Measurements from ENCODE around the gene LDAF1. TPM values are rescaled to one million over a fixed set of nuclear protein-coding genes. Genes with fewer than 3 reads are reported as not detected.
"Not testable (repeated sequence)": the region's sequence is repeated elsewhere in the genome, so short reads cannot be mapped to it uniquely, and the experiment has no call there.

LDAF1 gene
- total RNA-seq, 2 donors from 2014 or later = 4.9 to 32.4 TPM

DNA sequence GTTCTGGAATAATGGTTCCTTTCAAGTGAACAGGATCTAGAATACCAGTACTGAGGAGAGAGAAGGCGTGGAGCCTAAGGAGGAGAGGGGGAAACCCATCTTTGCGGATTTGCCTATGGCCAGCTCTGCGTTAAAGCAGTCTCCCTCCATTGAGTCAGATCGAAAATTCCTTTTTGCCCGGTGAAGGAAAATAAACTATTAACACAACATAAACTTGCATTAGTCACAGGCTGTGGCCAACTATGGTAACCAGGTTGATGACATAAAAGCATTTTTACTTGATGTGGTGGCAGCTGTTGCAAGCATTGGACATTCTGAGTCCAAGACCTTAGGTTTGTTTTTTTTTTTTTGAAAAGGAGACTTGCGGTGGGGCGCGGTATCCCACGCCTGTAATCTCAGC, 8.9 kb downstream of the LDAF1 start:
- Histone ChIP-seq H3K9me3 (no peaks in the 10 kb centered on the region), H3K4me3 (no peak overlapping the region), H3K27ac (no peak overlapping the region), H3K4me1 (peaks cover 16% of the 10 kb centered on the region), H3K36me3 (replicated peaks in 1 of 2; ENCODE audit: insufficient read depth in 1 of 2, low read depth in 2 of 2) (peaks cover 0 to 8% of the 10 kb centered on the region in 2 donors), H3K27me3 (no peaks in the 10 kb centered on the region)
- DNase-seq (no peak), ATAC-seq (no peak)
- WGBS, 2 donors = 92 to 94% methylated on average over 9 of the region's 9 CpGs
- intact Hi-C loops (cut with DNase I) = no loop called here
- TF ChIP-seq CTCF (IDR thresholded peaks at IDR 0.05) (no peak), POLR2A (IDR thresholded peaks at IDR 0.05) (no peak)

DNA sequence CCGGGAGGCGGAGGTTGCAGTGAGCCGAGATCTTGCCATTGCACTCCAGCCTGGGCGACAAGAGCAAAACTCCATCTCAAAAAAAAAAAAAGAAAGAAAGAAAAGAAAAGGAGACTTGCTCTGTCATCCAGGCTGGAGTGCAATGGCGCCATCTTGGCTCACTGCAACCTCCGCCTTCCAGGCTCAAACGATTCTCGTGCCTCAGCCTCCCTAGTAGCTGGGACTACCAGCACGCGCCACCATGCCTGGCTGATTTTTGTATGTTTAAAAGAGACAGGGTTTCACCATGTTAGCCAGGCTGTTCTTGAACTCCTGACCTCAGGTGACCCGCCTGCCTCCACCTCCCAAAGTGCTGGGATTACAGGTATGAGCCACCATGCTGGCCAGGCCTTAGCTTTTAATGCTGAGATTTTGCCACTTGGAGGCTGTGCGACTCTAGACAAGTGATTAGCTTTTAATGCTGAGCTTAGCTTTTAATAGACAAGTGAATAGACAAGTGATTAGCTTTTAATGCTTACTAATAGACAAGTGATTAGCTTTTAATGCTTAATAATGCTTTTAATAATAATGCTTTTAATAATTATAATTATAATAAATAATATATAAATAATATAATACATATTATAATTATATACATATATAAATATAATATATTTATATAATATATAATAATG, 9.6 kb downstream of the LDAF1 start:
- intact Hi-C loops (cut with DNase I) = no loop called here
- H3K36me3 ChIP-seq (replicated peaks in 1 of 2; ENCODE audit: insufficient read depth in 1 of 2, low read depth in 2 of 2) = peaks cover 0 to 8% of the 10 kb centered on the region in 2 donors
- H3K9me3 ChIP-seq = no peaks in the 10 kb centered on the region
- DNase-seq (no peak), ATAC-seq (no peak)
- peaks cover 9% of the 10 kb centered on the region for H3K4me1 ChIP-seq
- H3K27ac ChIP-seq = no peak overlapping the region
- H3K4me3 ChIP-seq = no peak overlapping the region
- WGBS, 2 donors = 95 to 97% methylated on average over 12 of the region's 12 CpGs
- TF ChIP-seq POLR2A (IDR thresholded peaks at IDR 0.05) = no peak
- TF ChIP-seq CTCF (IDR thresholded peaks at IDR 0.05) = no peak
- no peaks in the 10 kb centered on the region for H3K27me3 ChIP-seq

DNA sequence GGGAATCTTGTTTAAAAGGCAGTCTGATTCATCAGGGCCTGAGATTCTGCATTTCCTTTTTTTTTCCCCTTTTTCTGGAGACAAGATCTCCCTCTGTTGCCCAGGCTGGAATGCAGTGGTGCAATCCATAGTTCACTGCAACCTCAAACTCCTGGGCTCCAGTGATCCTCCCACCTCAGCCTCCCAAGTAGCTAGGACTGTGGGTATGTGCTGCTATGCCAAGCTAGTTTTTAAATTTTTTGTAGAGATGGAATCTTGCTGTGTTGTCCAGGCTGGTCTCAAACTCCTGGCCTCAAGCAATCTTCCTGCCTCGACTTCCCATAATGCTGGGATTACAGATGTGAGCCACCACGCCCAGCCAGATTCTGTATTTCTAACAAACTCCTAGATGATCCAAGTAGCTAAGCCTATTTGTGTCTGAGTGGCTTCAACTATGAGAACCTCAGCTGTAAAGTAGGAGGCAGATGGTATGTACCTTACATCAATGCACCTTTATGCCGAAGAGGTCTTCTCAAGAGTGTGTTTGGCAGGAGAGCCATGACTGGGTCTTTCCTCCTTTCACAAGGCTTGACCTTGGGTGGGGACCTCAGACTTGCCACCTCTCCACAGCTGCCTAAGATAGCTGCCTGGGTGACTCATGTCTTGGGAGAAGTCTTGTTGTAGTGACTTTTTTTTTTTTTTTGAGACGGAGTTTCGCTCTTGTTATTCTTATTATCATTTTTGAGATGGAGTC, 10.9 kb downstream of the LDAF1 start:
- WGBS, 2 donors = 92 to 94% methylated on average over 5 of the region's 5 CpGs
- Histone ChIP-seq H3K9me3 (no peaks in the 10 kb centered on the region), H3K27ac (no peak overlapping the region), H3K27me3 (no peaks in the 10 kb centered on the region), H3K4me3 (no peak overlapping the region), H3K36me3 (replicated peaks in 1 of 2; ENCODE audit: insufficient read depth in 1 of 2, low read depth in 2 of 2) (peaks cover 0 to 8% of the 10 kb centered on the region in 2 donors), H3K4me1 (no peaks in the 10 kb centered on the region)
- ATAC-seq (no peak), DNase-seq (no peak)
- intact Hi-C loops (cut with DNase I) = no loop called here
- no peak for TF ChIP-seq POLR2A (IDR thresholded peaks at IDR 0.05)
- TF ChIP-seq CTCF (IDR thresholded peaks at IDR 0.05) = no peak

DNA sequence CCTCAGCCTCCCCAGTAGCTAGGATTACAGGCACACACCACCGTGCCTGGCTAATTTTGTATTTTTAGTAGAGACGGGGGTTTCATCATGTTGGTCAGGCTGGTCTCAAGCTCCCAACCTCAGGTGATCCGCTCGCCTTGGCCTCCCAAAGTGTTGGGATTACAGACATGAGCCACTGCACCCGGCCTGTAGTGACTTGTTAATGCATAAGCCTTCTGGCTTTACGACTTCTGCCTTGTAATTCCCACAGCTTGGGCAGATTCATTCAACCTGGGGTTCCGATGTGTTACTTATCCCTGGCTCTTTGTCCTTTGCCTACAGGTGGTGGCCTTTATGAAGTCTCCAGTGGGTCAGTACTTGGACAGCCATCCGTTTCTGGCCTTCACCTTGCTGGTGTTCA, 11.6 kb downstream of the LDAF1 start:
- H3K4me1 ChIP-seq; intact Hi-C loops (cut with DNase I); ATAC-seq; DNase-seq; H3K27ac ChIP-seq; H3K4me3 ChIP-seq; H3K9me3 ChIP-seq; H3K27me3 ChIP-seq: not testable (repeated sequence)
- 90 to 91% methylated on average over 8 of the region's 8 CpGs for WGBS, 2 donors
- peaks cover 0 to 10% of the 10 kb centered on the region in 2 donors for H3K36me3 ChIP-seq (replicated peaks in 1 of 2; ENCODE audit: insufficient read depth in 1 of 2, low read depth in 2 of 2)

DNA sequence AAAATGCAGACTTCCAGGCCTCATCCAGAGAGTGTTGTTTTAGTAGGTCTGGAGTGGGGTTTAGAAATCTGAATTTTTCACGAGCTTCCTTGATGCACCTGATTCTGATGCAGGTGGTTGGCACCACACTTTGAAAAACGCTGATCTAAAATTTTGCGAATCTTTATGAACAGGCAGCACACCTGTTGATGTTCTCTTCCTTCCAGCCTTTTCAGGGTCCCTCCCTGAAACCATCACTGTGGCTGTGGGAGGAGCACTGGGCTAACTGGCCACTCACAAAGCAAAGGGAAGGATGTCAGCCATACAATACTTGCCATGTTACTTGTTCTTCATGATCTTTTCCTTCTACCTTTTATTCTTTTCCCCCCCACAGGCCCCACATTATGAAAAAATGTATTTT, 14.2 kb downstream of the LDAF1 start:
- intact Hi-C loops (cut with DNase I) = no loop called here
- H3K4me3 ChIP-seq = no peak overlapping the region
- no peak for TF ChIP-seq POLR2A (IDR thresholded peaks at IDR 0.05)
- no peak for TF ChIP-seq CTCF (IDR thresholded peaks at IDR 0.05)
- H3K27me3 ChIP-seq = no peaks in the 10 kb centered on the region
- peaks cover 0 to 7% of the 10 kb centered on the region in 2 donors for H3K36me3 ChIP-seq (replicated peaks in 1 of 2; ENCODE audit: insufficient read depth in 1 of 2, low read depth in 2 of 2)
- no peak for ATAC-seq
- no peaks in the 10 kb centered on the region for H3K9me3 ChIP-seq
- DNase-seq = no peak
- no peaks in the 10 kb centered on the region for H3K4me1 ChIP-seq
- 81 to 84% methylated on average over 3 of the region's 3 CpGs for WGBS, 2 donors
- H3K27ac ChIP-seq = no peak overlapping the region
